Hippocampal formation (tissue), 2 donors: Measurements from ENCODE around the gene SPRR1A.

Experiments
- DNase-seq, 2 donors: peaks; one replicate each; lab custom pipeline; 2025; lab: John Stamatoyannopoulos, UW

Gene SPRR1A

GRCh38 chr1:152983743-152984142 lies at the start of gene SPRR1A:
TSS of gene SPRR1A (plus strand) at chr1:152984081. CDS start at chr1:152985231, 1,150 bp downstream.
- no peak for DNase-seq

- DNase-seq, result no peak
Measured at GRCh38 chr1:152940614-152941013, 43.3 kb upstream of the SPRR1A start.

- DNase-seq, result no peak
Measured at GRCh38 chr1:152941037-152941711, 42.7 kb upstream of the SPRR1A start.

- DNase-seq, result no peak
Measured at GRCh38 chr1:152942161-152942560, 41.7 kb upstream of the SPRR1A start.

GRCh38 chr1:152946248-152946647 lies 37.6 kb upstream of the SPRR1A start:
- no peak for DNase-seq

GRCh38 chr1:152946651-152947256 lies 37.1 kb upstream of the SPRR1A start, which contains the start of gene SPRR5:
TSS of gene SPRR5 (plus strand) at chr1:152947206. CDS start at chr1:152948555, 1,349 bp downstream.
- no peak for DNase-seq

- DNase-seq, result no peak
Measured at GRCh38 chr1:152951711-152952110, 32.2 kb upstream of the SPRR1A start.

- DNase-seq, result no peak
Measured at GRCh38 chr1:152953761-152954160, 30.1 kb upstream of the SPRR1A start.

GRCh38 chr1:152954436-152954835 lies 29.4 kb upstream of the SPRR1A start:
- no peak for DNase-seq

- no peak for DNase-seq
Measured at GRCh38 chr1:152957561-152957960, 26.3 kb upstream of the SPRR1A start.

GRCh38 chr1:152959273-152959672 lies 24.6 kb upstream of the SPRR1A start:
- DNase-seq, result no peak

GRCh38 chr1:152959801-152960451 lies 24.0 kb upstream of the SPRR1A start:
- DNase-seq, result no peak

GRCh38 chr1:152960452-152961044 lies 23.3 kb upstream of the SPRR1A start:
- DNase-seq, result no peak

- no peak for DNase-seq
Measured at GRCh38 chr1:152961226-152961891, 22.5 kb upstream of the SPRR1A start.

GRCh38 chr1:152962876-152963415 lies 20.9 kb upstream of the SPRR1A start:
- DNase-seq, result no peak

- DNase-seq, result no peak
Measured at GRCh38 chr1:152964536-152964935, 19.3 kb upstream of the SPRR1A start.

GRCh38 chr1:152965853-152966252 lies 18.0 kb upstream of the SPRR1A start:
- DNase-seq, result no peak

- DNase-seq, result no peak
Measured at GRCh38 chr1:152967201-152967600, 16.7 kb upstream of the SPRR1A start.

GRCh38 chr1:152968248-152968647 lies 15.6 kb upstream of the SPRR1A start:
- no peak for DNase-seq

- DNase-seq, result no peak
Measured at GRCh38 chr1:152969036-152969435, 14.8 kb upstream of the SPRR1A start.

- no peak for DNase-seq
Measured at GRCh38 chr1:152970495-152970894, 13.4 kb upstream of the SPRR1A start, which contains the start of gene SPRR4. TSS of gene SPRR4 (plus strand) at chr1:152970648. CDS start at chr1:152971891, 1,243 bp downstream.
